Putamen (tissue), 1 donor: ENCODE measurements around the gene TOLLIP.
"Not testable (repeated sequence)": the region's sequence is repeated elsewhere in the genome, so short reads cannot be mapped to it uniquely, and the experiment has no call there.

Experiments
- DNase-seq: peaks from one replicate; pipeline ENCODE4 v3.0.0-alpha.2; 2016; ENCODE audit warnings: low spot score

TOLLIP gene

DNA sequence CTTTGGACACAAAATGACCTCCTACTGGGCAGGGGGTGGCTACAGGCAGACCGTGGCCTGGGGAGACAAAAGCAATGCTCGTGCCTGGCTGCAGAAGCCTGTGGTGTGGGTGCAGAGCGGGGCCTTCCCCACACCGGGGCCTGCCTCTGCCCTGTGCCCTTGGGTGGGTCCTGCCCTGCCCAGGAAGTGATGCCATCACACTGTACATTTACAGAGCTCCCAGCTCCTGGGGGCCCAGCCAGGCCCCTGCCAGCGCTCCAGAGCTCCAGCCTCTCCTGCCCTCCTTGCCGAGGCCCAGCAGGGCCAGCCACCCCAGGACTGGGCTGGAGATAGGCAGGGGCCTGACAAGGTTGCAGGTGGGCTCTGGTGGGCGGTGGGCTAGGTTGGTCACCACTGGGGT lies 46.4 kb downstream of the TOLLIP start:
- no peak for DNase-seq

DNA sequence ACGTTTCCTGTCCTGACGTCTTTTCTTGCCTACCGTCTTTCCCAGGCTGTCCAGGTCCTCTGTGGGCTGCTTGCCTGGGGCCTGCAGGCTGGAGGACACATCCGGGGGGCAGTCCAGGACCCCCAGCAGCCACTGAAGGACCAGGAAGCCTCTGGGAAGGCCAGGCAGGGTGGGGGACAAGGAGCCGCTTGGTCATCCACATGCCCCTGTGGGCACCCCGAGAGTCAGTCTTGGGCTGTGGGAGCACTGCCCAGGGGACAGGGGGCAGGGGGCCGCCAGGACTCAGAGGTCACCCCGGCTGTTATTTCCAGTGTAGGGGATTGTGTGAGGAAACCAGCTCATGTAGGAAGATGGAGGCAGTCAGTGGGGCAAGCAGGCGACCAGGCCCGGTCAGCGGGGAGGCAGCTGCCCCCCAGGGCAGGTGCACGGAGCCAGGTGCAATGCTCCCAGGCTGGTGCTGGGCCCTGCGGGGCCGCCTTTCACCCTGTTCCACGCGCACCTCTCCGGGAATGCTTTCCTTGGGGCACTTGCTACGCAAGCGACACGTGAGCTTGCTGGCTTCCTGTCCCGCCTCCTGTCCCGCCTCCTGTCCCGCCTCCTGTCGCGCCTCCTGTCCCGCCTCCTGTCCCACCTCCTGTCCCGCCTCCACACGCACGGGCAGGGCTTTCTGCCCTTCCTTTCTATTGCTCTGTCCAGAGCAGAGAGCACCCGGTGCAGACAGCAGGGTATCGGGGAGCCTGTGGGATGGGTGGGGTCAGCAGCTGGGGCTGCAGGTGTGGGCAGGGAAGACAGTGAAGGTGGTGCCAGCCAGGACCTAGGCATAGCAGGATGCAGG lies 47.0 kb downstream of the TOLLIP start:
- peak; percentile 91 for DNase-seq

DNA sequence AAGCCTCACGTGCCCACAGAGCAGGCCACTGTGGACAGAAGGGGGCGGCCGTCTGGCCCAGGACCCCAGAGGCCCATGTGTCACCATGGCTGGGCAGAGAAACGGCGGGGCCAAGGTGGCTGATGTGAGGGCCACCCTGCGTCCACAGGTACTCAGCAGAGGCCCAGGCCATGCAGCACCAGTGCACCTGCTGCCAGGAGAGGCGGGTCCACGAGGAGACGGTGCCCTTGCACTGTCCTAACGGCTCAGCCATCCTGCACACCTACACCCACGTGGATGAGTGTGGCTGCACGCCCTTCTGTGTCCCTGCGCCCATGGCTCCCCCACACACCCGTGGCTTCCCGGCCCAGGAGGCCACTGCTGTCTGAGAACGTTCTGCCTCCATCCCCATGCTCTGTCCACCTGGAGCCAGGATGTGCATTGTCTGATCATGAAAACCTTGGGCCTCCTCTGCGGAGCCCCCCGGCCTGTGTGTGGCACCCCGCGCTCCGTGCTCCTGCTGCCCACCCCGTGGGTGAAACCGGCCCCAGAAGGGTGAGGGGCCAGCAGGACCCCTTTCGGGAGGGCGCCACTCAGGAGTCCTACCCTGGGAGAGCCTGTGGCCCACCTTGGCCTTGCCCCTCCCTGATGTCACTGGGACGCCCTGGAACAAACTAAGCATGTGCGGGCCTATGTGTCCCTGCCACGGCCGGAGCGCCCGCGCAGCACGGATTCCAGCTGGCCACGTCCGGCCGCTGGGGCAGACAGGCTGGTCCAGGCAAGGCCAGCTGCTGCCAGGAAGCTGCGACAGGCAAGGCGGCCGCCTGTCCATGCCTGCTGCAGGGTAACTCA lies 48.0 kb downstream of the TOLLIP start:
- no peak for DNase-seq

DNA sequence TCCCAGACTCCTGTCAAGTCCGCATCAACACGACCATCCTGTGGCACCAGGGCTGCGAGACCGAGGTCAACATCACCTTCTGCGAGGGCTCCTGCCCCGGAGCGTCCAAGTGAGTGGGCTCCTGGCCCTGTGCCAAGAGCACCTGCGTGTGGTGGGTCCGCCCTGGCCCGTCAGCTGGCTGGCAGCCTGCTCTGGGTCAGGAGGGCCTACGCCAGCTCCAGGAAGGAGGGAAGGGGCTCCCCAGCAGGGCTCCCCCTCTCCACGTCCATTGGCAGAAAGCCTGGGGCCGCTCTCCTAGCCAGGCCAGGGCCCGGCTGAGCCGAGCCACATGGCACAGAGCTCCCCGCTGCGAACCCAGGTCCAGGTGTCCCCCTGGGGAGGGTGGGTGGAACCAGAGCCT lies 48.8 kb downstream of the TOLLIP start:
- no peak for DNase-seq

DNA sequence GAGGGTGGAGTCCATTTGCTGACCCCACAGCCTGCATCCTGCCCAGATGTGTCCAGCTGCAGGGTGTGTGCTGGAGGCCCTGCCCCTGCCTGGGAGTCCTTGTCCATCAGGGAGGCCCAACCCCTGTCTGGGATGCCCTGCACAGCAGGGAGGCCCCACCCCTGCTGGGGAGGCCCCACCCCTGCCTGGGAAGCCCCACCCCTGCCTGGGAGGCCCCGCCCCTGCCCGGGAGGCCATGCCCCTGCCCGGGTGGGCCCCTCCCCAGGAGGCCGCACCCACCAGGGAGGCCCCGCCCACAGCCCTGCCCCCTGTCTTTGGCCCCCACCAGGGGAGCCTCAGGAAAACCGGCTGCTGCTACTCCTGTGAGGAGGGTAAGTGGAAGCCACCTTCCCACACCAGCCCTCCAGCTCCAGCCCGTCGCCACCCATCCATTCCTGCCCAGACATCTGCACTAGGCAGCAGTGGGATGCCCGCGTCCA lies 49.4 kb downstream of the TOLLIP start:
- DNase-seq: no peak

DNA sequence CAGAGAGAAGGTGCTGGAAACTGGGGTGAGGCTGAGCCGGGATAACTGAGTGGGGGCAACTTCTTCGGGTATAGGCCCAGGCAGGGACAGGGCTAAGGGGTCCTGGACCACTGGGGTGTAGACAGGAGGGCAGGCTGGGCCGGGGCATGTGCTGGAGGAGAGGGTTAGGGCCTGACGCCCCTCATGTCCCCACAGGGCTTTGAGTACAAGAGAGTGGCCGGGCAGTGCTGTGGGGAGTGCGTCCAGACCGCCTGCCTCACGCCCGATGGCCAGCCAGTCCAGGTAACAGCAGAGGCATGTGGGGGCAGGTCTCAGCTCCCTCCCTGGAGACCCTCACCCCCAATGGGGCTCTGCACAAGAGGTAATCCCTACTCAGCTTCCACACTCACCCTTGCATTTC lies 49.9 kb downstream of the TOLLIP start:
- no peak for DNase-seq

DNA sequence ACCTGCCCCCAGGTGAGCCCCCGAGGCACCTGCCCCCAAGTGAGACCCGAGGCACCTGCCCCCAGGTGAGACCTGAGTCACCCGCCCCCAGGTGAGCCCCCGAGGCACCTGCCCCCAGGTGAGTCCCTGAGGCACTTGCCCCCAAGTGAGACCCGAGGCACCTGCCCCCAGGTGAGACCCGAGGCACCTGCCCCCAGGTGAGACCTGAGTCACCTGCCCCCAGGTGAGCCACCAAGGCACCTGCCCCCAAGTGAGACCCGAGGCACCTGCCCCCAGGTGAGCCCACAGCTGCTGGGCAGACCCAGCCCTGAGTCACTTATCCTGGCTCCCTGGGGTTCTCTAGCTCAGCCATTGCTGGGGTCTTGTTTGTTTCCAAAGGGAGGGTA lies 50.4 kb downstream of the TOLLIP start:
- no peak for DNase-seq

DNA sequence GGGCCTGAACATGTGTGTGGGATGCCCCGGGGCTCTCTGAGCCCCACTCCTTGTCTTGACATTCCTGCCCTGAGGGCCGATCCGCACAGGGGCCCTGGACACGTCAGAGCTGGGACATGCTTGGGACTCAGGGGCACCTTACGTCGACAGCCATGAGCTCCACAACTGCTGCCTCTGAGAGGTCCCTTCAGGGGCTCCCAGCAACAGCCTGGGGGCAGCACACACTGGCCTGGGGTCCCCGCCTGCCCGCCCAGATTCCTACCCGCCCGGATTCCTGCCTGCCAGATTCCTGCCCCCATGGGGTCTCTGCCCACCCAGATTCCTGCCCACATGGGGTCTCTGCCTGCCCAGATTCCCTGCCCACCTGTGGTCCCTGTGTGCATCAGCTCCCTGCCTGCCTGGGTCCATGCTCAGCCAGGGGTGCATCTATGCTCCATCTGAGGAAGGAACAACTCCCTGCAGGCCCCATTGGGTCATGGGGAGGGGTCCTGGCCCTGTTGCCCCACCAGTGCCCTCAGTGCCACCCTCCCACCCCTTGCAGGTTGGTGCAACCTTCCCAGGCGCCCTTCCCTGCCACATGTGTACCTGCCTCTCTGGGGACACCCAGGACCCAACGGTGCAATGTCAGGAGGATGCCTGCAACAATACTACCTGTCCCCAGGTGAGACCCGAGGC lies 50.9 kb downstream of the TOLLIP start:
- no peak for DNase-seq

DNA sequence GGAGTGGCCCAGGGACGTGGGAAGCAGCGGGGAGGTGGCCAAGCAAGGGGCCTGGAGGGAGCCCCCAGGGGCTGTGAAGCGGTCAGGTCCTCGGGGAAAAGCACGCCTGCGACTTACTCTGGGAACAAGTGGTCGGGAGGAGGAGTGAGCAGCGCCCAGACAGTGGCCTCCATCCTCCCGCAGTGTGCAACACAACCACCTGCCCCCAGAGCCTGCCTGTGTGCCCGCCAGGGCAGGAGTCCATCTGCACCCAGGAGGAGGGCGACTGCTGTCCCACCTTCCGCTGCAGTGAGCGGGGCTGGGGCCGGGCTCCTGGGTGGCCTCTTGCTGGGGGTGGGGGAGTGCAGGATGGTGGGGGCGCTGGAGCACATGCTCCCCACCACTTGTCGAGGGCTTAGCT lies 51.5 kb downstream of the TOLLIP start:
- no peak for DNase-seq

DNA sequence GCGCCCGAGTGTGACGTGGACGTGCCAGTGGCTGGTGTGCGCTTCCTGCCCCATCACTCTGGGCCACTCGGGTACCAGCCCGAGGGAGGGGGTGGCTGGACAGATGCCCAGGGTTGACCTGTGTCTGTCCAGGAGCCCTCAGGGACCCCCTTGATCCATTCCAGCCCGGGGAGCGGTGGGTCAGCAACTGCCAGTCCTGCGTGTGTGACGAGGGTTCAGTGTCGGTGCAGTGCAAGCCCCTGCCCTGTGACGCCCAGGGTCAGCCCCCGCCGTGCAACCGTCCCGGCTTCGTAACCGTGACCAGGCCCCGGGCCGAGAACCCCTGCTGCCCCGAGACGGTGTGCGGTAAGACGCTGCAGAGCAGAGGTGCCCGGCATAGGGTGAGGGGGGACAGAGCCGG lies 52.1 kb downstream of the TOLLIP start:
- DNase-seq: no peak

DNA sequence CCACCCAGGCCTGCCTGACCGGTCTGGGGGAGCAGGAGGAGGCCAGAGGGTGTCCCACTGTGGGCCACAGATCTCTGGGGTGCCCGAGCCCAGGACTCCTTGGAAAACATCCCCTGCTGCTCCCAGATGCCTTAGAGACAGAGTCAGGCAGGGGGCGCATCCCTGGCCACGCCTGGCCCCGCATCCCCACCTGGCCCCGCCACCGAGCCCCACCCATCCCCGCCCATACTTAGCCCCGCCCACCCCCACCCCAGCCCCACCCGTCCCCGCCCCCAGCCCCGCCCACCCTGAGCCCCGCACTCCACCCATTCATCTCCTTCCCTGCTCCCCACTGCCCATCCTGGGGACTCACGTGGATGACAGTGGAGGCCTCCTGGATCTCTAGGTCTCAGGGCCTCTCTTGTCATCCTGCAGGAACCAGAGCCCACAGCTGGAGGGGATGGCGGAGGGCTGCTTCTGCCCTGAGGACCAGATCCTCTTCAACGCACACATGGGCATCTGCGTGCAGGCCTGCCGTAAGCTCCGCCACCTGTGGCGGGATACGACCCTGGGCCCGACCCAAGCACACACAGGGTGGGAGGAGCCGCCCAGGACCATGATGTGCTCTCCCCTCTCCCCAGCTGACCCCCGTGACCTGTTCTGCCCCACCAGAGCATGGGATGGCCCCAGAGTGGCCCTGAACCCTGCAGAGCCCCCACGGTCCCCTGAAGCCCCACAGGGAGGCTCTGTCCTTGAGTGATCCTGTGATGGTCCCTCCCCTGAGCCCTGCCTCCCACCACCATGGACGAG lies 53.0 kb downstream of the TOLLIP start:
- DNase-seq: no peak

DNA sequence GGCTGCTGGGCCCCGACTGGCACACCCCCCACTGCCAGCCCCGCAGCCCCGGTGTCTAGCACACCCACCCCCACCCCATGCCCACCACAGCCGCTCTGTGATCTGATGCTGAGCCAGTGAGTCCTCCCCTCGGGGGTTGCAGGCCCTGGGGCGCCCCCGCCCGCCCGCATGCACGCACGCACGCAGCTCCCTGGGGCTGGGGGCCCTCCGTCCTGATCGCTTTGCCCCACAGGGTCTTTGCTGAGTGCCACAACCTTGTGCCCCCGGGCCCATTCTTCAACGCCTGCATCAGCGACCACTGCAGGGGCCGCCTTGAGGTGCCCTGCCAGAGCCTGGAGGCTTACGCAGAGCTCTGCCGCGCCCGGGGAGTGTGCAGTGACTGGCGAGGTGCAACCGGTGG lies 54.3 kb downstream of the TOLLIP start:
- DNase-seq: no peak

DNA sequence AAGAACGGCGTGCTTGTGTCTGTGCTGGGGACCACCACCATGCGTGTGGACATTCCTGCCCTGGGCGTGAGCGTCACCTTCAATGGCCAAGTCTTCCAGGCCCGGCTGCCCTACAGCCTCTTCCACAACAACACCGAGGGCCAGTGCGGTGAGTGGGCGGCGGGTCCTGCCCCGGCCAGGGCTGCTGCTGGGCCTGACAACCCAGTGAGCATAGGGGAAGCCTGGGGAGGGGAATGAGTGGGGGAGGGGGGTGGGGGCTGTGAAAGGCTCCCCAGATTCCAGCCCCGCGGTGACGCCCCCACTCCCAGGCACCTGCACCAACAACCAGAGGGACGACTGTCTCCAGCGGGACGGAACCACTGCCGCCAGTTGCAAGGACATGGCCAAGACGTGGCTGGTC lies 54.7 kb downstream of the TOLLIP start:
- no peak for DNase-seq

DNA sequence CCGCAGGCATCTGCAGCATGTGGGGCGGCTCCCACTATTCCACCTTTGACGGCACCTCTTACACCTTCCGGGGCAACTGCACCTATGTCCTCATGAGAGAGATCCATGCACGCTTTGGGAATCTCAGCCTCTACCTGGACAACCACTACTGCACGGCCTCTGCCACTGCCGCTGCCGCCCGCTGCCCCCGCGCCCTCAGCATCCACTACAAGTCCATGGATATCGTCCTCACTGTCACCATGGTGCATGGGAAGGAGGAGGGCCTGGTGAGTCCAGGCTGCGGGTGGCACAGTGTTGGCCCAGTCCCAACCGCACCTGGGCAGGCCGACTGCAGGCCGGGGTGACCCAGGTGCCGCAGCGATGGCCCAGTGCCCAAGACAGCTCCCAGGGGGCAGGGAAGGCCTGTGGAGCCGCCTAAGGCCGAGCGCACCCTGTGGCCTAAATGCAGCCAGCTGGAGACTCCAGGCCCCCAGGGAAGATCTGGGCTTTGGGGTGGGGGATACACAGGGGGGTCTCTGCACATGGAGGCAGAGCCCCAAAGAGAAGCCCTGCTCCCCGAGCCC lies 55.3 kb downstream of the TOLLIP start:
- no peak for DNase-seq

DNA sequence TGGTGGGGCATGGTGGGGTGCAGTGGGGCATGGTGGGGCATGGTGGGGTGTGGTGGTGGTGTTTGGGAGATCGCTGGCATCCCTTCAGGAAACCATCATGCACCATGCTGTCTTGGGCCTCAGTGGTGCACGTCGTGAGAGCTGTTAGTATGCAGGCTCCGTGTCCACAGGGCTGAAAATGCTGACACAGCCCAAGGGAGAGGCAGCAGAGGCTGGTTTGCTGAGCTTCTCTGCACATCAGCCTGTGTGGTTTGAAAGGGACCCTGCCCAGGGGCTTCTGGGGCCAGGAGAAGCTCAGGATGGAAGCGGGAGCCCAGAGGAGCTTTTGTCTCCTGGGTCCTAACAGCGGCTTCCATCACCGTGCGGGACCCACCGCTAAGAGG lies 56.3 kb downstream of the TOLLIP start:
- no peak for DNase-seq

DNA sequence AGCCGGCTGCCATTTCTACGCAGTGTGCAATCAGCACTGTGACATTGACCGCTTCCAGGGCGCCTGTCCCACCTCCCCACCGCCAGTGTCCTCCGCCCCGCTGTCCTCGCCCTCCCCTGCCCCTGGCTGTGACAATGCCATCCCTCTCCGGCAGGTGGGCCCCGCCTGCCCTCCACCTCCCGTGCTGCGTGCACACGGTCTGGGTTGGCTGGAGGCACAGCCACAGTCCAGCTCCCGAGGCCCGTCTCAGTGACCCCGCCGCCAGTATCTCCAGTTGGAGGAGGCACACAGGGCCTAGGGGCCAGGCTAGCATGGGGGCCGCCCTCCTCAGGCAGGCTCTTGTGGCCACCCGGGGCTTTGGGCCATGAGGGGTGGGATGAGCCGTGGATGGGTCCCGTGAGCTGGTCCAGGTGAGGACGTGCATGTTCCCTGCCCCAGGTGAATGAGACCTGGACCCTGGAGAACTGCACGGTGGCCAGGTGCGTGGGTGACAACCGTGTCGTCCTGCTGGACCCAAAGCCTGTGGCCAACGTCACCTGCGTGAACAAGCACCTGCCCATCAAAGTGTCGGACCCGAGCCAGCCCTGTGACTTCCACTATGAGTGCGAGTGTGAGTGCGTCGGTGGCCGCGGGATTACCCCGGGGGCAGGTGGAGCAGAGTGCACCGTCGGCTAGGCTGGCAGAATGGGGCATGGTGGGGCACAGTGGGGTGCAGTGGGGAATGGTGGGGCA lies 56.9 kb downstream of the TOLLIP start:
- no peak for DNase-seq

DNA sequence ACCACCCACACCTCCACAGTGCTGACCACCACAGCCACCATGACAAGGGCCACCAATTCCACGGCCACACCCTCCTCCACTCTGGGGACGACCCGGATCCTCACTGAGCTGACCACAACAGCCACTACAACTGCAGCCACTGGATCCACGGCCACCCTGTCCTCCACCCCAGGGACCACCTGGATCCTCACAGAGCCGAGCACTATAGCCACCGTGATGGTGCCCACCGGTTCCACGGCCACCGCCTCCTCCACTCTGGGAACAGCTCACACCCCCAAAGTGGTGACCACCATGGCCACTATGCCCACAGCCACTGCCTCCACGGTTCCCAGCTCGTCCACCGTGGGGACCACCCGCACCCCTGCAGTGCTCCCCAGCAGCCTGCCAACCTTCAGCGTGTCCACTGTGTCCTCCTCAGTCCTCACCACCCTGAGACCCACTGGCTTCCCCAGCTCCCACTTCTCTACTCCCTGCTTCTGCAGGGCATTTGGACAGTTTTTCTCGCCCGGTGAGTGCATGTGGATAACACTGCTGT lies 58.1 kb downstream of the TOLLIP start:
- DNase-seq: no peak

DNA sequence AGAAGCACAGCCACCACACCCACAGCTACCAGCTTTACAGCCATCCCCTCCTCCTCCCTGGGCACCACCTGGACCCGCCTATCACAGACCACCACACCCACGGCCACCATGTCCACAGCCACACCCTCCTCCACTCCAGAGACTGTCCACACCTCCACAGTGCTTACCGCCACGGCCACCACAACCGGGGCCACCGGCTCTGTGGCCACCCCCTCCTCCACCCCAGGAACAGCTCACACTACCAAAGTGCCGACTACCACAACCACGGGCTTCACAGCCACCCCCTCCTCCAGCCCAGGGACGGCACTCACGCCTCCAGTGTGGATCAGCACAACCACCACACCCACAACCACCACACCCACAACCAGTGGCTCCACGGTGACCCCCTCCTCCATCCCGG lies 59.0 kb downstream of the TOLLIP start:
- not testable (repeated sequence) for DNase-seq

DNA sequence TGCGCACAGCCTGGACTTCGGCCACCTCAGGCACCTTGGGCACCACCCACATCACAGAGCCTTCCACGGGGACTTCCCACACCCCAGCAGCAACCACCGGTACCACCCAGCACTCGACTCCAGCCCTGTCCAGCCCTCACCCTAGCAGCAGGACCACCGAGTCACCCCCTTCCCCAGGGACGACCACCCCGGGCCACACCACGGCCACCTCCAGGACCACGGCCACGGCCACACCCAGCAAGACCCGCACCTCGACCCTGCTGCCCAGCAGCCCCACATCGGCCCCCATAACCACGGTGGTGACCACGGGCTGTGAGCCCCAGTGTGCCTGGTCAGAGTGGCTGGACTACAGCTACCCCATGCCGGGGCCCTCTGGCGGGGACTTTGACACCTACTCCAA lies 60.5 kb downstream of the TOLLIP start:
- DNase-seq: not testable (repeated sequence)

DNA sequence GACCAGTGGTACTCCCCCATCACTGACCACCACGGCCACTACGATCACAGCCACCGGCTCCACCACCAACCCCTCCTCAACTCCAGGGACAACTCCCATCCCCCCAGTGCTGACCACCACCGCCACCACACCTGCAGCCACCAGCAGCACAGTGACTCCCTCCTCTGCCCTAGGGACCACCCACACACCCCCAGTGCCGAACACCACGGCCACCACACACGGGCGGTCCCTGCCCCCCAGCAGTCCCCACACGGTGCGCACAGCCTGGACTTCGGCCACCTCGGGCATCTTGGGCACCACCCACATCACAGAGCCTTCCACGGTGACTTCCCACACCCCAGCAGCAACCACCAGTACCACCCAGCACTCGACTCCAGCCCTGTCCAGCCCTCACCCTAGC lies 62.4 kb downstream of the TOLLIP start:
- DNase-seq: not testable (repeated sequence)

DNA sequence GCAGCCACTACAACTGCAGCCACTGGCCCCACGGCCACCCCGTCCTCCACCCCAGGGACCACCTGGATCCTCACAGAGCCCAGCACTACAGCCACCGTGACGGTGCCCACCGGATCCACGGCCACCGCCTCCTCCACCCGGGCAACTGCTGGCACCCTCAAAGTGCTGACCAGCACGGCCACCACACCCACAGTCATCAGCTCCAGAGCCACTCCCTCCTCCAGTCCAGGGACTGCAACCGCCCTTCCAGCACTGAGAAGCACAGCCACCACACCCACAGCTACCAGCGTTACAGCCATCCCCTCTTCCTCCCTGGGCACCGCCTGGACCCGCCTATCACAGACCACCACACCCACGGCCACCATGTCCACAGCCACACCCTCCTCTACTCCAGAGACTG lies 63.1 kb downstream of the TOLLIP start:
- DNase-seq: not testable (repeated sequence)
